Activated naive CD8-positive, alpha-beta T cell treated with anti-CD3 and anti-CD28 coated beads, Interleukin-2, amount 50 U/mL, for 24 hours (primary cell): Measurements from ENCODE around the gene LIPC.

Experiments used
- ATAC-seq: fragments of 150-1000 bp; cut with Tn5 transposase; one replicate; pipeline ENCODE4 v1.10.0; 2021
- DNase-seq: peaks from one replicate; pipeline ENCODE4 v3.0.0; 2021
- H3K27ac Mint-ChIP-seq: one replicate; pipeline ENCODE4 v1.8.0; 2021; ENCODE audit warnings: mild to moderate bottlenecking, mixed read lengths
- H3K27me3 Mint-ChIP-seq: one replicate; pipeline ENCODE4 v1.8.0; 2021; ENCODE audit warnings: mixed read lengths
- H3K36me3 Mint-ChIP-seq: one replicate; pipeline ENCODE4 v1.8.0; 2021; ENCODE audit warnings: low read depth, mixed read lengths
- H3K4me1 Mint-ChIP-seq: one replicate; pipeline ENCODE4 v1.8.0; 2021; ENCODE audit warnings: mixed read lengths
- H3K4me3 Mint-ChIP-seq: one replicate; pipeline ENCODE4 v1.8.0; 2021; ENCODE audit warnings: mild to moderate bottlenecking, moderate library complexity, mixed read lengths
- H3K9me3 Mint-ChIP-seq: one replicate; pipeline ENCODE4 v1.8.0; 2021; ENCODE audit warnings: mixed read lengths

LIPC gene

DNA sequence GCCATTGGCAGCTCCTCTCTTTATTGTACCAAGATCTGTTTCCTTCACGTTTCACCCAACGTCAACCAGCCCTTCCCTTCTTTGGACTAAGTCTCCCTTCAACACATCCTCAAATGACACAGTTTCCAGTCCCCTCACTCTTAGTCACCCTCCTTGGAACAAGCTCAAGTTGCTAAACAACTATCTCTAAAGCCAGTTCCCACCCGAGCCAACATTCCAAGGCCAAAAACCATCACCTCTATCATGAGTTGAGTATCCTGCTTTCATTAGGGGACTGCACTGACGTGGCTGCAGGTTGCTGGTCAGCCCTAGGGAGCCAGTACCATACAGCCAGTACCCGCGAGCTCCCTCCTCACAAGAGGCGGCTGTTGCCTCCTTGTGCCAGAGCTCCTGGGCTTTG, 73.8 kb downstream of the LIPC start:
- no peak overlapping the region for H3K4me3 Mint-ChIP-seq
- H3K4me1 Mint-ChIP-seq, result peaks cover 23% of the 10 kb centered on the region
- H3K9me3 Mint-ChIP-seq, result no peaks in the 10 kb centered on the region
- H3K27me3 Mint-ChIP-seq, result no peaks in the 10 kb centered on the region
- H3K36me3 Mint-ChIP-seq, result peaks cover 3% of the 10 kb centered on the region
- DNase-seq, result no peak
- ATAC-seq, result no peak
- H3K27ac Mint-ChIP-seq, result peak overlapping the region; percentile 25

DNA sequence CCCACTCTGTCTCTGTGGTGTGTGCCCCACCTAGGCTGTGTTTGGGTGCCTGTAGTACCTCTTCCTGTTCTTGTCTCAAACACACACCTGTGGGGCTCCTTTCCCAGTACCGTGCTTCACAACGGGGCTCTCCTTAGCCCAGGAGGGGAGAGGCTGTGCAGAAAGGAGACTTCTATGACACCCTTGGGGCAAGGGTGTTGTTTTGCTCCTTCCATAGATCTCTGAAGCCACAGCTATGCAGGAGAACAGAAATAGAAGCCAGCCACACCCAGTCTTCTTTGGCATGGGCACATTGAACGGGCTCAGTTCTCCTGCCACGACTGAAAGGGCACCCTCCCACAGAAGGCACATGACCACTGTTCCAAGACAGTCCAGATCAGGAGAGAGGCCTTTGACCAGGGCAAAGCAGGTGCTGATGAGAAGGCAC, 74.3 kb downstream of the LIPC start:
- H3K27me3 Mint-ChIP-seq, result no peaks in the 10 kb centered on the region
- peaks cover 3% of the 10 kb centered on the region for H3K36me3 Mint-ChIP-seq
- H3K27ac Mint-ChIP-seq, result no peak overlapping the region
- no peaks in the 10 kb centered on the region for H3K9me3 Mint-ChIP-seq
- ATAC-seq, result peak; percentile 24
- peaks cover 23% of the 10 kb centered on the region for H3K4me1 Mint-ChIP-seq
- no peak for DNase-seq
- no peak overlapping the region for H3K4me3 Mint-ChIP-seq

DNA sequence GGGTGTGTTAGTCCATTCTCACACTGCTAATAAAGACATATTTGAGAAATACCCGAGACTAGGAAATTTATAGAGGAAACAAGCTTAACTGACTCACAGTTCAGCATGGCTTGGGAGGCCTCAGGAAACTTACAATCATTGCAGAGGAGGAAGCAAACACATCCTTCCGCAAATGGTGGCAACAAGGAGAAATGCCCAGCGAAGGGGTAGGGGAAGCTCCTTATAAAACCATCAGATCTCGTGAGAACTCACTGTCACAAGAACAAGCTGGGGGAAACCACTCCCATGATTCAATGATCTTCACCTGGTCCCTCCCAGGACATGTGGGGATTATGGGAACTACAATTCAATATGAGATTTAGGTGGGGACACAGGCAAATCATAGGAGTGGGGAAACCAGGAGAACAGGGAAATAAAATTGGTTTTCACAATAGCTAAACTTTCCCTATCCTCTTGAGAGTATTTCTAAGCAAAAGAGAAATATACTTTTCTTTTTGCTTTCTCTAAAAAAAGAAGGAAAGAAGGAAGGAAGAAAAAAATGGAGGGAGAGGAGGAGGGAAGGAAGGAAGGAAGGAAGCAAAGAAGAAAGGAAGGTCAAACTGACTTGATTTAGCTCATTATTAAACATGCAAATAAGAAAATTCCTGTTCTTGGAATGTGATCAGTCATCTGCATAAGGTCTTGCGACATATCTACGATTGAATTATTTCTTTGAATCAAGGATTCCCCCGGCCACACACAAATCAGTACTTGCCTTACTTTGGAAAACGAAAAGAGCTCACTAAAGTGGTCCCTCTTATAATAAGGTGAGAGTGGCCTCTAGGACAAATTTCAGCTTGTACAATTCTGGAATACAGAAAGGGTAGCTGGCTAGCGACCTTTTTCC, 75.2 kb downstream of the LIPC start:
- Mint-ChIP-seq H3K27ac (no peak overlapping the region), H3K36me3 (peaks cover 3% of the 10 kb centered on the region), H3K27me3 (no peaks in the 10 kb centered on the region), H3K4me3 (no peak overlapping the region), H3K9me3 (no peaks in the 10 kb centered on the region), H3K4me1 (peaks cover 23% of the 10 kb centered on the region)
- DNase-seq (no peak), ATAC-seq (no peak)

DNA sequence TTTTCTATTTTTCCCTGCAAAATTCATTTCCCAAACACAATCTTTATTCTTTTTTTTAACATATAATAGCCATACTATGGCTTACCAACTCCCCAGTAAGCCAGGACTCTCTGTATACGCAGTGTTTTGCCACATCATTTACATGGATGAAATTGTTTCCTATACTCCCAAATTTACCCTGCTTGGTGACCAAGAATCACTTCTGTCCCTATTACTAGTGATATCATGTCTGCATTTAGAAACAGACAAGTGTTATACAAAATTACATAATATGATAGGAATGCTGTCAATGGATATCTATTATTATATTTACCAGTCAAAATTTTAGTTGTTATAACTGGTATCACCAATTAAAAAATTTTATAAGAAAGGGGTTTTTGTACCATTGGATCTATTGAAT, 77.8 kb downstream of the LIPC start:
- no peak for ATAC-seq
- H3K27ac Mint-ChIP-seq, result no peak overlapping the region
- H3K36me3 Mint-ChIP-seq, result peaks cover 2% of the 10 kb centered on the region
- no peak overlapping the region for H3K4me3 Mint-ChIP-seq
- H3K27me3 Mint-ChIP-seq, result no peaks in the 10 kb centered on the region
- no peaks in the 10 kb centered on the region for H3K9me3 Mint-ChIP-seq
- no peak for DNase-seq
- peaks cover 21% of the 10 kb centered on the region for H3K4me1 Mint-ChIP-seq

DNA sequence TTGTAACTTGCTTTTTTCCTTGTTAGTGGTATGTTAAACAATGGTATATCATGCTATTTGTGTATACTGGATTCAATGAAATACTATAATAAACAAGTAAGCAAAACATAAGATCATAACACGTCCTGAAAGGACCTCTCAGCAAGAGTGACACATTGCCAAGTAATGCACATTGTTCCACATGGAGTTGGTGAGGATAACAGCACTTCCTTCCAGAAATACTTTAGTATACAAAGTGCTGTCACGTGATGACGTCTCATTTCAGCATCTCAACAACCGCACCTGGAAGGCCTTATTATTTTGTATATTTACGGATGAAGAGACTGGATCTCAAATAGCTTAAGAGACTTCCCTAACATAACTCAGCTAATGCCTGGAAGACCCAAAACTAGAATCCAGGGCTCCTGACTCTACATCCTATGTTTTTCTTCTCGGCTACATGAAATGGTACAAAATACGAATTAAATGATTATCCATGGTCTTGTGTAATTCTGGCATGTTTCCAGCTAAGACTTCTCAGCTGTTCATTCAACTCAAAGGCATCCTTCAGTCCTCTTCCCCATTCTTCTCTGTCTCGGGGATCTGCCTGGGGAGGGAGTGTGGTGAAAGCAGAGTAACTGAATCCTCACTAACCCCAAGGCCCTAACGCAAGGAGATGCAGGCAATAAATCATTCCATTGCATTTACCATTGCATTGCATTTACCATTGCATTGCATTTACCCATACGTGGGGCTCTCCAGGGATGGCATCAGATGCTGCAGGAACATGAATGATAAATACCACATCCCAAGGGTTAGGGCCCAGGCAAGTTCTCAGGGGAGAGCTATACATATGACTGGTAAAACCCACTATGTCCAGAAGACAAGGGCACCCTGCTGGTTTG, 79.2 kb downstream of the LIPC start:
- DNase-seq, result no peak
- no peak overlapping the region for H3K27ac Mint-ChIP-seq
- no peak for ATAC-seq
- peaks cover 16% of the 10 kb centered on the region for H3K4me1 Mint-ChIP-seq
- H3K4me3 Mint-ChIP-seq, result no peak overlapping the region
- H3K27me3 Mint-ChIP-seq, result no peaks in the 10 kb centered on the region
- peaks cover 6% of the 10 kb centered on the region for H3K9me3 Mint-ChIP-seq
- H3K36me3 Mint-ChIP-seq, result peaks cover 5% of the 10 kb centered on the region

DNA sequence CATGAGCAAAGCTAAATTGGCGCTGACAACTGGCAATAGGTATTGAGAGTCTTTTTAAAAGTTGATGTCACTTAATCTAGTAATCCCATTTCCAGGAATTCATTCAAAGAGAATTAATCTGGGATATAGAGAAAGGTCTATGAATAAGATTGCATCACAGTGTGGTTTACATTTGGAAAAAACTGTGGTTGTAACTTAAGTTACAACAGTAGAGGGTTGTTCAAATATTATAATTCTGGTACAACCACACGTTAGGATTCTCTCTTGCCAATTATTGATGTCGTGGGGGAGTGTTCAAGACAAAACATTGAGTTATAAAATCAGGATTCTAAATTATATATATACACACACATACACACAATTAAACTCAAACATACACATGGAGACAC, 79.8 kb downstream of the LIPC start:
- H3K9me3 Mint-ChIP-seq, result peaks cover 12% of the 10 kb centered on the region
- H3K4me3 Mint-ChIP-seq, result no peak overlapping the region
- H3K27ac Mint-ChIP-seq, result no peak overlapping the region
- H3K36me3 Mint-ChIP-seq, result peaks cover 8% of the 10 kb centered on the region
- ATAC-seq (no peak), DNase-seq (no peak)
- peaks cover 16% of the 10 kb centered on the region for H3K4me1 Mint-ChIP-seq
- no peaks in the 10 kb centered on the region for H3K27me3 Mint-ChIP-seq

DNA sequence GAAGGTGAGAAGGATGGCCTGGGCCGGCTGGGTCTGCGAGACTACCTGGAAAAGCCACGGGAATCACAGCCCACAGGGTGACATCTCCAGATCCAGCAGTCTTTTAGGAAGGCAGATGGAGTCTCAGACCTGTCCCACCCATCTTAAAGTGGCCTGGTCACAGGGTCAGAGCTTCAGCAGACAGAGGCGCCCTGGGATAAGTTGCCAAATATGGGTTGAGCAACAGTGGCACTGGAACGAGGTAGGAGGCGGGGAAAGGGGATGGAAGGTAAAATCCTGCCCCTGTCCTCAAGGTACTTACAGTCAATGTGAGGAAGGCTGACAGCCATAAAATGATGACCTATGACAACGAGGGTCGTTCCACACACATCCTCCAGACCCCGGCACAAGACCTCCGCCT, 80.7 kb downstream of the LIPC start:
- Mint-ChIP-seq H3K27ac (no peak overlapping the region), H3K4me3 (no peak overlapping the region)
- no peak for ATAC-seq

DNA sequence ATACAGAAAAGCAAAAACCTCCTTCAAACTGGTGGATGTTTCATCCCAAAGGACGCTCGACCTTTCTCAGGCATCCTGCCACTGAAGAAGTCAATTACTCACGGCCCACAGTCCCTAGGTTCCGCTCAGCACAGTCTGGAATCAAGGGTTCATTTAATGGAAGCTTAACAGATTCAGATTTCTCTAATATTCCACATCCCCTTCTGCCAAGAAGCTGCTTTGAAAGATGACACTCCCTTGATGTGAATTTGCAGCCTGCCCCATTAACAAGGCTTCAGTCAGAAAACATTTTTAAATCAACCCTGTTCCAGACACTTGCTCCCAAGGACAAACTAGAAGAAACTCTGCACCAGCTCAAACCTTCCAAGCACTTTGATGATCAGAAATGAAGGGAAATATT, 81.2 kb downstream of the LIPC start:
- Mint-ChIP-seq H3K27ac (no peak overlapping the region), H3K36me3 (peaks cover 8% of the 10 kb centered on the region), H3K4me3 (no peak overlapping the region), H3K27me3 (no peaks in the 10 kb centered on the region), H3K4me1 (peaks cover 28% of the 10 kb centered on the region), H3K9me3 (peaks cover 18% of the 10 kb centered on the region)
- ATAC-seq (no peak), DNase-seq (no peak)

More for the DNA sequence above, 80.7 kb downstream of the LIPC start:
- Mint-ChIP-seq H3K4me1 (peaks cover 23% of the 10 kb centered on the region), H3K9me3 (peaks cover 18% of the 10 kb centered on the region), H3K36me3 (peaks cover 8% of the 10 kb centered on the region), H3K27me3 (no peaks in the 10 kb centered on the region)
- DNase-seq, result no peak

DNA sequence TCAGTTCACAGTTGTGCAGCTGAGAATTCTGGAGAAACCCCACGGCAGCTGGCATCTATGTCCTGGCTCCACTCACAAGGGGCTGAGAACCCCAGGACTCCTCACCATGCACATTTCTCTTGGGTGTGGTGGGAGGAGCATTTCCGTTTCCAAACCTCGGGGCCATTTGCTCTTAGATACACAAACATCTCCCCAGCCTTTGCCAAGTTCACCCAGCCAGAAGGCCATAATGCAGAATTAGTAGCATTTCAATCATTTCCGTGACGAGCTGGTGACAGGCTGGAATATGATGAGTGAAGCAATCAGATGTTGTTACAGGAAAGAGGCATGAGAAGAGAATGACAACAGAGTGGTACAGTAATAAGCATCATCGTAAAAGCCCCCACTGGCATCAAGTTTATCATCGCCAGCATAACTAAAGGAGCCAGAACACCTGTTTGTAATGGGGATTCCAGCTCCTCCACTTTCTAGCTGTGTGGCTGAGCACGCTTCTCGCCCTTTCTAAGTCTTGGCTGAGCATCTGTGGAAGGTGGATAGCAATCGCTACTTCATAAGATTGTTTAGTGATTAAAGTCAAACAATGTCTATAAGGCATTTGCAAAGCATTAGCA, 82.0 kb downstream of the LIPC start:
- Mint-ChIP-seq H3K9me3 (peaks cover 18% of the 10 kb centered on the region), H3K4me1 (peaks cover 36% of the 10 kb centered on the region), H3K4me3 (no peak overlapping the region), H3K27me3 (no peaks in the 10 kb centered on the region), H3K27ac (no peak overlapping the region), H3K36me3 (peaks cover 8% of the 10 kb centered on the region)
- DNase-seq, result no peak
- ATAC-seq, result no peak

DNA sequence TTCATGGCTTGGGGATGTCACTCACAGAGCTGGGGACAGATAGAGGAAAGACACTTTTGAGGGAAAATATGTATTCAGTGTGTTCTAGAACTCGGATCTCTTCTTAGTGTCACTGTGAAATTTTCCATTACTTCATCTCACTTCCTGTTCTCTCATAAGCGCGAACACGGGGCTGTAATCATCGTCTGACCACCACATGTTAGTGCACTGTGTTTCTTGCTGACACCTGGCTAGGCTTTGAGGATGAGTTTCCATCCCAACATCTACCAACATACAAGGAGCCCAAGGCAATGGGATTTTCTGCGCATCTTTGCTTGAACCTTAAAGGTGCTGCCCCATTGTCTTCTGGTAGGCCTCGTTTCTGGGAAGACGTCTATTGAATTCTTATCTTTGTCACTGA, 84.0 kb downstream of the LIPC start:
- Mint-ChIP-seq H3K4me3 (peak overlapping the region; percentile 44), H3K36me3 (peaks cover 8% of the 10 kb centered on the region), H3K27me3 (no peaks in the 10 kb centered on the region), H3K4me1 (peaks cover 50% of the 10 kb centered on the region), H3K9me3 (peaks cover 18% of the 10 kb centered on the region), H3K27ac (peak overlapping the region; percentile 86)
- DNase-seq (no peak), ATAC-seq (peak; percentile 63)

DNA sequence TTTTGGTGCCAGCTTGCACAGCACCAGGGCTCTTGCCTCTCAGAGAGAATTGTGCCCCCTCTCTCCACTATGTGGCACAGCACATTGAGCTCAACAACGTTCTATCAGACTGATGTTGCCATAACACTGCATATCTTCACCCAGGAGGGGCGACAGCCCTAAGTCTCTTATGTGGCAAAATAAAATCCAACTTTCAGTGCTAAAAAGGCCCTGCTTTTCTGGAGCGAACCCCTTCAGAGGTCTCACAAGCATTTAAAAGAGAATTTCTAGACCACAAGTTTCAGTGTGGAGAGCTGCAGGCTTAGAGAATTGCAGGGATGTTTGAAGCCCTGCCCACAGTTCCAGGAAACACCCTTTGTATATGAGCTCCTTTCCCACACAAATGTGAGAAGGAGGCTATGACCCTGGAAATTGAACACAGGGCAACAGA, 85.5 kb downstream of the LIPC start:
- H3K27me3 Mint-ChIP-seq, result no peaks in the 10 kb centered on the region
- H3K9me3 Mint-ChIP-seq, result peaks cover 18% of the 10 kb centered on the region
- H3K4me3 Mint-ChIP-seq, result no peak overlapping the region
- peak overlapping the region; percentile 63 for H3K27ac Mint-ChIP-seq
- H3K4me1 Mint-ChIP-seq, result peaks cover 59% of the 10 kb centered on the region
- peaks cover 8% of the 10 kb centered on the region for H3K36me3 Mint-ChIP-seq
- ATAC-seq (peak; percentile 60), DNase-seq (peak; percentile 12)

DNA sequence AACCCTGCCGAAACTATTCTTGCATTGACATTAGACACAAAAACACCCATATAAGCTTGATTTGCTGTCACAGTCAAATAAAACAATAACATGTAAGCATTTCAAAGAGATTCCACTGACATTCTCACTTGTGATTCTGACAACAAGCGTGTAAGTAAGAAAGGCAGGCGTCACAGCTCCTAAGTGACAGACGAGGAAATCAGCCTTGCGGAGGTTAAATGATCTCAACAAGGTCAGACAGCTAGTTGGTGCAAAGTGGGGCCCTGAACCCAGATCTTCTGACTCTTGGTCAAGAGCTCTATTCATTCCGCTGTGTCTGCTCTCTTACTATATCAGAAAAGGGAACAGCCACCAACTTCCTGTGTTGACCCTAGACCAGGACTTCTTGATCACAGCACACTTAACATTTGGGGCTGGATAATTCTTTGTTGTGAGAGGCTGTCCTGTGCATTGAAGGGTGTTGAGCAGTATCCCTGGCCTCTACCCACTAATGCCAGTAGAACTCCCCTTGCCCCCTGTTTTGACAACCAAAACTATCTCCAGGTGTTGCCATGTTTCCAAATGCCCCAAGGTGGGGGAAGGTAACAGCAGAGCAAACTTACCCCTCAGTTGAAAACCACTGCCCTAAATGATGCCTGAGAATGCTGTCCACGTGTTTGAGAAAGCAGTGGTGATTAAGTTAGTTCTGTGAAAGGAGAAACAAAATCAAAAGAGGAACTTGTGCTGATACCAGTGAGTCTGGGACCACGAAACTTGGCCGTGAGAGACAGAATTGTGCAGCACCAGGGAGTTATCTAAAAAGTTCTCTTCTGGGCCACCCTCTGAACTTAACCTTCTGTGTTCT, 86.1 kb downstream of the LIPC start:
- DNase-seq (peak; percentile 23), ATAC-seq (peak; percentile 22)
- Mint-ChIP-seq H3K9me3 (peaks cover 18% of the 10 kb centered on the region), H3K27ac (peak overlapping the region; percentile 63), H3K27me3 (no peaks in the 10 kb centered on the region), H3K4me3 (no peak overlapping the region), H3K4me1 (peaks cover 59% of the 10 kb centered on the region), H3K36me3 (peaks cover 8% of the 10 kb centered on the region)

DNA sequence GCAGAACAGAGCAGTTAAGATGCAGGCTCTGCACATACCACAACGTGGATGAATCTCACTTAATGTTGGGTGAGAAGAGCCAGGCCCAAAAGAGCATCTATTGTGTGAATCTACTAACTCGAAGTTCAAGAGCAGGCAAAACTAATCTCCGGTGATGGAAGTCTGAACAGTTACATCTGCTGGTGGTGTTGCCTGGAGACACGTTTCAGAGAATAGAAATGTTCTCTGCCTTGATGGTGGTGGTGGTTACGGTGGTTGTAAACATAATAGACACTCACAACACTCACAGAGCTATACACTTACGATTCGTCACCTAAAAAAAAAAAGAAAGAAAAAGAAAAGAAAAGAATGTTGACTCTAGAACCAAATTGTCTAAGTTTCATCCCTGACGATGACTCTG, 86.8 kb downstream of the LIPC start:
- ATAC-seq (no peak), DNase-seq (no peak)
- H3K27ac Mint-ChIP-seq, result peak overlapping the region; percentile 63
- H3K27me3 Mint-ChIP-seq, result no peaks in the 10 kb centered on the region
- H3K36me3 Mint-ChIP-seq, result peaks cover 8% of the 10 kb centered on the region
- H3K4me1 Mint-ChIP-seq, result peaks cover 59% of the 10 kb centered on the region
- no peak overlapping the region for H3K4me3 Mint-ChIP-seq
- H3K9me3 Mint-ChIP-seq, result peaks cover 18% of the 10 kb centered on the region

DNA sequence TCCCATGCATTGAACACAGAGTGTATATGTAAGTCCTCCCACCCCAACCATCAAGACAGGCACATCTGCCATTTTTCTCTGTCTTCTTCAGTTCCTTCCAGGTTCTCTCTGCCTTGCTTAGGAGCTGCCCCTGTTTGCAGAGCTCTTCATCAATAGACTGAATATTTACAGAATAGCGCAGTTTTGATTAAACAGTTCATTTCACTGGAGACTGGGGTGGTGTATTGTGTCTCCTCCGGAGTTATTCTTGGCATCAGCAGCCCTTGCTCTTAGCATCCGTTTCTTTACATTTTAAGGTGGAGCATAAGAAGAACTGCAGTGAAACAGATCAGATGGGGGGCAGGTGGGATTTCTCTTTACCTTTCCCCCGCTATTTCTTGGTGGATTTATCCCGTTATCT, 87.7 kb downstream of the LIPC start:
- Mint-ChIP-seq H3K36me3 (peaks cover 8% of the 10 kb centered on the region), H3K27me3 (no peaks in the 10 kb centered on the region), H3K27ac (no peak overlapping the region), H3K9me3 (peaks cover 18% of the 10 kb centered on the region), H3K4me1 (peaks cover 59% of the 10 kb centered on the region), H3K4me3 (no peak overlapping the region)
- DNase-seq, result no peak
- no peak for ATAC-seq
